Activated naive CD4-positive, alpha-beta T cell treated with anti-CD3 and anti-CD28 coated beads for 36 hours (primary cell): ENCODE data around the gene TPRN. TPM values are rescaled to one million over a fixed set of nuclear protein-coding genes. Genes with fewer than 3 reads are reported as not detected.

Experiments used
- CTCF ChIA-PET: fragments of 350-600 bp; sonication (Branson Sonifier 250); formaldehyde crosslinking; loops from one replicate; lab custom pipeline; 2021; ENCODE audit warnings: antibody characterized with exemption; lab: Charles Lee
- DNase-seq: peaks from one replicate; pipeline ENCODE4 v3.0.0-alpha.2; 2020
- H3K27ac Mint-ChIP-seq: one replicate; pipeline ENCODE4 v1.8.0; 2021; ENCODE audit warnings: mild to moderate bottlenecking, mixed read lengths
- H3K27me3 Mint-ChIP-seq: one replicate; pipeline ENCODE4 v1.8.0; 2021; ENCODE audit warnings: low read depth, mixed read lengths
- H3K36me3 Mint-ChIP-seq: one replicate; pipeline ENCODE4 v1.8.0; 2021; ENCODE audit warnings: low read depth, mixed read lengths
- H3K4me1 Mint-ChIP-seq: one replicate; pipeline ENCODE4 v1.8.0; 2021; ENCODE audit warnings: low read depth, mixed read lengths
- H3K4me3 Mint-ChIP-seq: one replicate; pipeline ENCODE4 v1.8.0; 2021; ENCODE audit warnings: mild to moderate bottlenecking, moderate library complexity, mixed read lengths
- H3K9me3 Mint-ChIP-seq: one replicate; pipeline ENCODE4 v1.8.0; 2021; ENCODE audit warnings: mixed read lengths
- intact Hi-C: fragments of 100-400 bp; cut with micrococcal nuclease; formaldehyde crosslinking; loops from one replicate; pipeline ENCODE4 v1.15.1; 2023
- total RNA-seq, 2 experiments: library from RNA; stranded (reverse); gene quantifications; one replicate each; pipeline ENCODE4 v1.2.3, GENCODE V29; 2021

TPRN gene
- total RNA-seq, 2 experiments from 2014 or later: 2.1 to 2.6 TPM

DNA sequence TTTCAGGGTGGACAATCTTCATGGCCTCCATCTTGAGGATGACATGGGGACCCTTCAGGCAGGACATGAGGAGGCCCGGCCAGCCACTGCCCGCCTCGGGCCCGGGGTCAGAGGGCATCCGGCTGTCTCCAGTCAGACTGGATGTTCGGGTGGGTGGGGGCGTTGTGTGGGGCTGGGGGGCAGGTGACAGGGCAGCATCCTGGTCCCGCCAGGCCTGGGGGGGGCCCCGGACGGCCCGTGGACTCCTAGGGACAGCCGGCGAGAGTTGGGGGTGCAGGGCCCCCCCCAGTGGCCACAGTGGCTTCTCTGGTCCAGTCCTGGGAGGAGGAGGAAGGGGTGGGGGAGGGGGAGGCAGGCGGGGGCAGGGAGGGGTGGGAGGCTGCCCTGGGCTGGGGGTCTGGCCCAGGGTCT, 20.6 kb upstream of the TPRN start:
- CTCF ChIA-PET: no interaction called here
- no peaks in the 10 kb centered on the region for H3K36me3 Mint-ChIP-seq
- intact Hi-C loops: loop anchor here (10.0 kb wide), 1 partner anchor 336 kb away; the partner anchor contains the start of gene TRAF2
- H3K27ac Mint-ChIP-seq: no peak overlapping the region
- no peak for DNase-seq
- H3K4me1 Mint-ChIP-seq: peaks cover 4% of the 10 kb centered on the region
- no peaks in the 10 kb centered on the region for H3K27me3 Mint-ChIP-seq
- H3K9me3 Mint-ChIP-seq: no peaks in the 10 kb centered on the region
- H3K4me3 Mint-ChIP-seq: peak overlapping the region; percentile 40

DNA sequence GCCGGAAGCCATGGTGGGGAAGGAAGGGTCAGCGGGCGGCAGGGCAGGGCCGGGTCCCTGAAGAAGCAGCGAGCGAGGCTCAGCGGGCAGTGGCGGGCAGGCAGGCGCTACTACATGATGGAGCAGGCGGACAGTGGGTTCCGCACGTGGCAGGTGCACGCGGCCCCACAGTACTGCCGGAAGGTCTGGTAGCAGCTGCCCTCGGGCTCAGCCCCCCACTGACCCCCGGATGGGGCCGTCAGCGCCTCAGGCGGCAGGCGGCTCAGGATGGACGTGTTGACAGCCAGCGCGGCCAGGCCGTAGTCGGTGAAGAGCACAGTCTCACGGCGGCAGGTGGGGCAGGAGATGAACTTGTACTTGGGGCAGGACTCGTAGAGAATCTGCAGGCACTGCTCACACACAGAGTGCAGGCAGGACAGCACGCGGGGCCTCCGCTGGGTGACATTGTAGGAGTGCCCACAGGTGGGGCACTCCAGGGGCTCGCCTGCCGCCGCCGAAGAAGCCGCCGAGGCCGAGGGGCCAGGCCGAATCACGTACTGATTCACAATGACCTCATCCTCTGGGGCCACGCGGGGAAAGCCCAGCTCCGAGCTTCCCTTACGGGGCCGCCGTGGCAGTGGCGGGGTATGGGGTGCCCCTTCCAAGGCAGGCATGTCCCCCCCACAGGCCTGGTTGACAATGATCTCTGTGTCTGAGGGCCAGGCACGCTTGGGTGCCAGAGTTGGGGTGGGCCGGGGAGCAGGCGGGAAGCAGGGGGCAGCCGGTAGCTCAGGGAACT, 20.0 kb upstream of the TPRN start:
- Mint-ChIP-seq H3K9me3 (no peaks in the 10 kb centered on the region), H3K27ac (no peak overlapping the region), H3K4me3 (peak overlapping the region; percentile 40), H3K27me3 (no peaks in the 10 kb centered on the region), H3K36me3 (no peaks in the 10 kb centered on the region), H3K4me1 (peaks cover 4% of the 10 kb centered on the region)
- no peak for DNase-seq
- intact Hi-C loops: loop anchor here (10.0 kb wide), 1 partner anchor 336 kb away; the partner anchor contains the start of gene TRAF2
- CTCF ChIA-PET: no interaction called here

DNA sequence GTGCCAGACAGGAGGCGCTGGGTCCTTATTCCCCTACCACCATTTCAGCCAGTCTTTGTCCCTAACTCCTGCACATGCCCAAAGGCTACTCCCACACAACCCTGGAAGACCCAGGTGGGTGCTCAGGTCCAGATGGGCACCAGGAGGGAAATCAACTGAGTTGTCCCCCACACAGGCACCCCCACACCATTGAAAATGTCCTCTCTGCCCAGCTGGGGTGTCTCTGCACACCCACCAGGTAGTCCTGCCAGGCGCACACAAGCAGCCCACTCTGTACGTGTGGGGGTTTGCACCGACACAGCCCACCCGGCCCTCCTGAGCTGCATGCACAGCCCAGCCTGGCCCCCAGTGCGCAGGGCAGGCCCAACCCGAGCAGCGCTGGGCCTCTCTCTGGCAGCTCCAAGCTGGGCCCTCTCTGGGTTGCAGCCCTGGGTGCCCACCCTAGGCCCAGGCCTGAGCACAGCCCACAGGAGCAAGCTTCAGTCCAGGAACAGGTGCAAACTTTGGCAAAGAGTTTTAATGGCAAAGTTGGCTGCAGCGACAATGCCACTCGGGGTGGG, 19.3 kb upstream of the TPRN start:
- intact Hi-C loops: loop anchor here (10.0 kb wide), 1 partner anchor 335 kb away; the partner anchor contains the start of gene TRAF2
- no peak overlapping the region for H3K4me3 Mint-ChIP-seq
- H3K9me3 Mint-ChIP-seq: no peaks in the 10 kb centered on the region
- no peaks in the 10 kb centered on the region for H3K36me3 Mint-ChIP-seq
- H3K27ac Mint-ChIP-seq: no peak overlapping the region
- DNase-seq: no peak
- CTCF ChIA-PET: no interaction called here
- peaks cover 4% of the 10 kb centered on the region for H3K4me1 Mint-ChIP-seq
- no peaks in the 10 kb centered on the region for H3K27me3 Mint-ChIP-seq

DNA sequence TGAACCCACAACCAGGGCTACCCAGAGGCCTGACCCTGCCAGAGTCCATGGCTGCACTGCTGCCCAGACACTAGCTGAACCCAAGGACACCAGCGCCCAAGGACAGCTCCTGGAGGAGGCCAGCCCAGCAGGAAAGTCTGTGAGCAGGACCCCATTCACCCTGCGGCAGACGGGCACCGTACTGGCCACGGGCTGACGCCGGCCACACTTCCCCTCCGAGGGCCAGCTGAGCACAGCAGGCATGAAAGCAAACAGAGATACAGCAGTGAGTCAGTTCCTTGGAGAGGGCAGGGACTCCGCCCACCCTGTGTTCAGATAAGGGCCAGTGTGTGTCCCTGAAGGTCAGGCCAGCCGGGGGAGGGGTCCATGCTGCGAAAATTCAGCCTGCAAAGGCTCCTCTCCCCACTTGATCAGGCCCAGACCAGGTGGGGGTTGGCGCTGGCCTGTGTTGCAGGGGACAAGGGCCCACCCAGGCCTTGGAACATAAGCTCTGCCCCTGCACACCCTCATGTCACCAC, 18.3 kb upstream of the TPRN start:
- CTCF ChIA-PET: no interaction called here
- Mint-ChIP-seq H3K27ac (no peak overlapping the region), H3K4me1 (peaks cover 1% of the 10 kb centered on the region), H3K27me3 (no peaks in the 10 kb centered on the region), H3K36me3 (no peaks in the 10 kb centered on the region), H3K9me3 (no peaks in the 10 kb centered on the region), H3K4me3 (no peak overlapping the region)
- intact Hi-C loops: no loop called here
- DNase-seq: no peak

DNA sequence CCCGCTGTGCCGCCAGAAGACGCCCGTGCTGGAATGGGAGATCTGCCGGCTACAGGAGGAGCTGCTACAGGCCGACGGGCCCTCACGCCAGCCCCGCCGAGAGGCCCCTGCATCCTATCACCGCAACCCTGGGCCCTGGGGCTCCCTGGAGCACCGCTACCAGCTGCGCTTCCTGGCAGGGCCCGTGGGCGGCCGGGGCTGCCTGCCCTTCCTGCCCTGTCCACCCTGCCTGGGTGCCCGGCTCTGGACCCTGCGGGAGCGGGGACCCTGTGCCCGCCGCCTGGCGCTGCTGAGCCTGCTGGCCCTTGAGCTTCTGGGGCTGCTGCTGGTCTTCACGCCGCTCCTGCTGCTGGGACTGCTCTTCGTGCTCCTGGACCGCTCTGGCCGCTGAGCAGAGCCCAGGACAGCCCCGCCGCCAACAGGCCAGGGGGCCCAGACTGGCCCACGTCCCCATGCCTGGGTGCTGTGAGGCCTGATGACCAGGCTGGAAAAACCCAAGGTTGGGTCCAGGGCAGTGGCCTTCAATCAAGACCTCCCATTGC, 17.7 kb upstream of the TPRN start:
- CTCF ChIA-PET: no interaction called here

DNA sequence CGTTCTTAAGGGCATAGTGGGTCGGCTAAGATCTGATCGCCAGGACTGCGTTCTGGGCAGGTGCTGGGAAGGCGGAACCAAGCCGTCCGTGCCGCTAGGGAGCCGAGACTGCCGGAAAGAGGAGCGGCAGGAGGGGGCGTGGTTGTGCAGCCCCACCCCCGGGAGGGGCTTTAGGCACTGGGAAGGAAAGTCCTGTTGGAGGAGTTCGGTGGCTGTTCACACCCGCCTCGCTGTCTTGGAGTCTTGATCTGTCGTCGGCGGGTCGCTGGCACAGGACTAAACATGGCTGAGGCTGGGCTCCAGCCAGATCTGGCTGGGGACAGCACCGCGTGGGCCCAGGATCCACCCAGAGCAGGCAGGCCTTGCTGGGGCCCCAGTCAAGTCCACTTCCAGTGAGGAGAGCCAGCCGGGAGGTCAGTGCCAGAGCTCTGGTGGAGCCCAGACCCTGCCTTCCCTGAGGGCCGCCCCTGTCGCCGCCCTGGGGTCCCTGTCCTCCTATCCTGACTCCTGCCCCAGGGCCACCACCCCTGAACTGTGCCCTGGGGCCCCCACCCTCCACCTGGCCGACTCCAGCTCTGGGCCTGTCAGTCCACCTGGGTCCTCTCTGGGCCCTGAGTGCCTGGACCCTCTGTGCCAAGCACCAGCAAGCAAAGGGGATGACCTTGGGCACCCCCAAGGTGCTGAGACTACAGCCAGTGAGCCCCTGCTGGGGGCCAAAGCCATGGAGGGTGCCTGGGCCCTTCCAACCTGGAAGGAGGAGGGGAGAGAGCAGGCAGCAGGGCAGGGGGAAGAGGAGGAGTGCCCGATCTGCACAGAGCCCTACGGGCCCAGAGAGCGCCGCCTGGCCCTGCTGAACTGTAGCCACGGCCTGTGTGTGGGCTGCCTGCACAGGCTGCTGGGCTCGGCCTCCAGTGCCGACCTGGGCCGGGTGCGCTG, 17.0 kb upstream of the TPRN start:
- intact Hi-C loops: no loop called here
- Mint-ChIP-seq H3K9me3 (no peaks in the 10 kb centered on the region), H3K4me3 (no peak overlapping the region), H3K36me3 (peaks cover 2% of the 10 kb centered on the region), H3K27me3 (no peaks in the 10 kb centered on the region), H3K4me1 (no peaks in the 10 kb centered on the region), H3K27ac (no peak overlapping the region)
- DNase-seq: no peak
- CTCF ChIA-PET: interaction anchor here (0.7 kb wide), 1 partner anchor 11 kb away, joined by 5 read pairs; no protein-coding TSS in a partner anchor

More for the DNA sequence above, 17.7 kb upstream of the TPRN start:
- DNase-seq: no peak
- H3K9me3 Mint-ChIP-seq: no peaks in the 10 kb centered on the region
- H3K4me3 Mint-ChIP-seq: no peak overlapping the region
- no peaks in the 10 kb centered on the region for H3K27me3 Mint-ChIP-seq
- H3K36me3 Mint-ChIP-seq: no peaks in the 10 kb centered on the region
- H3K27ac Mint-ChIP-seq: no peak overlapping the region
- intact Hi-C loops: no loop called here
- H3K4me1 Mint-ChIP-seq: peaks cover 1% of the 10 kb centered on the region

DNA sequence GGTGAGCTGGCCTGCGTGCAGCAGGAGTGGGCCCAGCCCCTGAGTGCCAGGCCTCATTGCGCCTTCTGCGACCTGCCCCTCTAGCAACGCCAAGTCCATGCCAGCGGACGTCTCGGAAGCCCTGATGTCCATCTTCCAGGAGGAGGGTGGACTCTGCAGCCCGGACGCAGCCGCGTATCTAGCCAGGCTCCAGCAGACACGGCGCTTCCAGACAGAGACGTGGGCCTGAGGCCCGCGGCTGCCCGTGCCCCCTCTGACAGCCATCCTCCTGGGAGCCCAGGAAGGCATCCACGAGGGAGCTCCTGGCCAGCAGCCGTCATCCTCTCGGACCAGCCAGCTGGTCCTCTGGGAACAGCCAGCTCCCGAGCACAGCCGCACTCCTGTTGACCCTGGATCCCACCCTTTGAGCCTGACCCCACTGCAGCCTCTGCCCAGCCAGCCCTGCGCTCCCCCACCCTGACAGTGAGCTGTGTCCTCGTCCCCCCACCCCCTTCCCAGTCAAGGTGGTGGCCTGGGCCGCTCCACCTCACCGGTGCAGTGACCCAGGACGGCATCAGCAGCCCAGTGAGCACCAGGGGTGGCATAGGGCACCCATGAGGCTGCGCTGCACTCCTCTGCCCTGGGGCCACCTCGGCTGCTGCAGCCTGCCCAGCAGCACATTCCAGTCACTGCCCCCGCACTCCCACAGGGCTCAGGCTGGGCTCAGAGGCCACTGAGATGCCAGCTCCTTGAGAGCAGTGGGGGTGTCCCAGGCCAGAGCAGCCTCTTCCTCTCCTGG, 15.8 kb upstream of the TPRN start:
- CTCF ChIA-PET: no interaction called here
- no peak for DNase-seq
- no peaks in the 10 kb centered on the region for H3K9me3 Mint-ChIP-seq
- no peak overlapping the region for H3K4me3 Mint-ChIP-seq
- intact Hi-C loops: no loop called here
- H3K27me3 Mint-ChIP-seq: no peaks in the 10 kb centered on the region
- no peaks in the 10 kb centered on the region for H3K4me1 Mint-ChIP-seq
- H3K27ac Mint-ChIP-seq: no peak overlapping the region
- H3K36me3 Mint-ChIP-seq: peaks cover 2% of the 10 kb centered on the region

DNA sequence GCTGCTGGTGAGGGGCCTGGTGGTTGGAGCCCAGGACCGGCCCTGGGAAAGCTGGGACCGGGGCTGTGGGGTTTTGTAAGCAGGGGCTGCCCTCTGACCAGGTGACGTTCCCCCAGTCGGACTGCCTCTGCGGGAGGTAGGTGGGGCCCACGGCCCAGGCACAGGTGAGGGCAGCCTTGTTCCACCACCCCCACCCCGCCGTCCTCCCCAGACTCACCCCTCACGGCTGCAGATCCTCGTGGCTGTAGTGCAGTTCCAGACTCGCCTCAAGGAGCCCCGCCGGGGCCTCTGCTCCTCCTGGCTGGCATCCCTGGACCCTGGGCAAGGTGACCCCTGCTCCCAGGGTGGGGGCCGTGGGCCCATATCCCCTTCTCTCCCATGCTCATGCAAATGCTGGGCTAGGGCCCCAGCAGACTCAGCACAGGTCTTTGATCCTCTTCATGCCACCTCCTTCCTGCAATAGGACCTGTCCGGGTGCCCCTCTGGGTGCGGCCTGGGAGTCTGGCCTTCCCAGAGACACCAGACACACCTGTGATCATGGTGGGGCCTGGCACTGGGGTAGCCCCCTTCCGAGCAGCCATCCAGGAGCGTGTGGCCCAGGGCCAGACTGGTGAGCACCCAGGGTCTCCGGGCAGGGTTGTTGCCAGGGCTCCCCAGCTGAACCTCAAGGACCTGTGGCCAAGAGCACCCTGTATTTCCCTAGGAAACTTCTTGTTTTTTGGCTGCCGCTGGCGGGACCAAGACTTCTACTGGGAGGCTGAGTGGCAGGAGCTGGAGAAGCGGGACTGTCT, 14.8 kb upstream of the TPRN start:
- Mint-ChIP-seq H3K27me3 (no peaks in the 10 kb centered on the region), H3K4me1 (no peaks in the 10 kb centered on the region), H3K27ac (no peak overlapping the region), H3K4me3 (no peak overlapping the region), H3K9me3 (no peaks in the 10 kb centered on the region), H3K36me3 (peaks cover 2% of the 10 kb centered on the region)
- DNase-seq: no peak
- CTCF ChIA-PET: no interaction called here
- intact Hi-C loops: no loop called here

DNA sequence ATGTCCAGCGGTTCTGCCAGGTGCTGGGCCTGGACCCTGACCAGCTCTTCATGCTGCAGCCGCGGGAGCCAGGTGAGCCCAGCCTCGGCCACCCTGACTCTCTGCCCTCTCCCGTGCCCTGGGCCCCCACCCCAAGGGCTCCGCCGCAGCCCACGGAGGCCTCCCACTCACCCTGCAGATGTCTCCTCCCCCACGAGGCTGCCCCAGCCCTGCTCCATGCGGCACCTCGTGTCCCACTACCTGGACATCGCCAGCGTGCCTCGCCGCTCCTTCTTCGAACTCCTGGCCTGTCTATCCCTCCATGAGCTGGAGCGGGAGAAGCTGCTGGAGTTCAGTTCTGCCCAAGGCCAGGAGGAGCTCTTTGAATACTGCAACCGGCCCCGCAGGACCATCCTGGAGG, 14.1 kb upstream of the TPRN start:
- CTCF ChIA-PET: no interaction called here
- H3K27ac Mint-ChIP-seq: no peak overlapping the region
- no peaks in the 10 kb centered on the region for H3K9me3 Mint-ChIP-seq
- intact Hi-C loops: no loop called here
- no peak overlapping the region for H3K4me3 Mint-ChIP-seq
- no peaks in the 10 kb centered on the region for H3K4me1 Mint-ChIP-seq
- H3K36me3 Mint-ChIP-seq: peaks cover 4% of the 10 kb centered on the region
- no peaks in the 10 kb centered on the region for H3K27me3 Mint-ChIP-seq
- no peak for DNase-seq

DNA sequence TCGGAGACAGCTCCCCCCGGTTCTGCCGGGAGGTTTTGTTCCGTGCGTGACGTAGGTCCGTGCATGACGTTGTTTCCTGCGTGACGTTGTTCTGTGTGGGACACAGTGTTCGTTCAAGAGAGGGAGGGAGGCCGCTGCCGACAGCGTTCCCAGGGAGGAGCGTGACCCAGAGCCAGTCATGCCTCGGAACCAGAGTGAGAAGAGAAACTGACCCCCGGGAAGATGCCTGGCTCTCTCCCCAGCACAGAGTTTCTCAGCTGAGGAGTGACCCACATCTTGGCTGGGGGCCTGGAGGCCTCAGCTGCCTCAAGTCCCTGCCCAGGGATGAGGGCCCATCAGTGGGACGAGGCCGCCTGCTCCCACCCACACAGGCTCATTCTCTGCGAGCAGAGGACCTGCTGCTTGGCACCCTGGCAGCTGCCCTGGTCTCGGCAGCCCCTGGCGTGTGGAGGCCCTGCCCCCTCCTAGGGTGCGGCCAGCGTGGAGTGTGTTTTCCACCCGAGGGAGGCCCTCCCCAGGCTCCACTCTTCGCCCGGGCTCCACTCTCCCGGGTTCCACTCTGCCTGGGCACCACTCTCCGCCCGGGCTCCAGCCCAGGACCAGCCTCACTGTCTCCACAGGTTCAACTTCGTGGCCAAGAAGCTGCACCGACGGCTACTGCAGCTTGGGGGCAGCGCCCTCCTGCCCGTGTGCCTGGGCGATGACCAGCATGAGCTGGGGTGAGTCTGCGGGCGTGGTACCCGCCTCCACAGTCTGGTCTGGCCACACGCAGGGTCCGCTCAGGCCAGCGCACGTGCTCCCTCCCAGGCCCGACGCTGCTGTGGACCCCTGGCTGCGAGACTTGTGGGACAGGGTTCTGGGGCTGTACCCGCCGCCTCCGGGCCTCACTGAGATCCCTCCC, 12.9 kb upstream of the TPRN start:
- Mint-ChIP-seq H3K4me1 (peaks cover 5% of the 10 kb centered on the region), H3K4me3 (no peak overlapping the region), H3K27me3 (no peaks in the 10 kb centered on the region), H3K36me3 (peaks cover 12% of the 10 kb centered on the region), H3K27ac (no peak overlapping the region), H3K9me3 (no peaks in the 10 kb centered on the region)
- CTCF ChIA-PET: no interaction called here
- DNase-seq: no peak
- intact Hi-C loops: no loop called here
